22Rv1 (cell line): ENCODE data around the gene CDK14.

ENCODE experiments used
- CTCF ChIP-seq: fragments of 450-650 bp; IDR thresholded peaks from 2 replicates; pipeline ENCODE4 v1.5.1; 2017; ENCODE audit warnings: mild to moderate bottlenecking
- ZFX ChIP-seq: fragments of 450-650 bp; IDR thresholded peaks from 2 replicates; pipeline ENCODE4 v1.6.1; 2017; ENCODE audit warnings: antibody characterized with exemption, borderline replicate concordance

GRCh38 chr7:90671571-90671970, 75.5 kb downstream of the CDK14 start:
- no peak for TF ChIP-seq CTCF
- TF ChIP-seq ZFX = no peak
